GM19239 (cell line): ENCODE measurements around the gene JRKL.
A peak's percentile ranks its signal among the peaks of the same experiment; 100 is the strongest.

ENCODE experiments used
- DNase-seq: peaks from one replicate; pipeline ENCODE4 v3.0.0; 2011; ENCODE audit warnings: low spot score; ENCODE audit not compliant: insufficient read length
- FAIRE-seq: peaks from 2 replicates; lab custom pipeline; 2011; peaks lifted over from hg19 to GRCh38; lab: Jason Lieb, UNC

Gene JRKL

DNA sequence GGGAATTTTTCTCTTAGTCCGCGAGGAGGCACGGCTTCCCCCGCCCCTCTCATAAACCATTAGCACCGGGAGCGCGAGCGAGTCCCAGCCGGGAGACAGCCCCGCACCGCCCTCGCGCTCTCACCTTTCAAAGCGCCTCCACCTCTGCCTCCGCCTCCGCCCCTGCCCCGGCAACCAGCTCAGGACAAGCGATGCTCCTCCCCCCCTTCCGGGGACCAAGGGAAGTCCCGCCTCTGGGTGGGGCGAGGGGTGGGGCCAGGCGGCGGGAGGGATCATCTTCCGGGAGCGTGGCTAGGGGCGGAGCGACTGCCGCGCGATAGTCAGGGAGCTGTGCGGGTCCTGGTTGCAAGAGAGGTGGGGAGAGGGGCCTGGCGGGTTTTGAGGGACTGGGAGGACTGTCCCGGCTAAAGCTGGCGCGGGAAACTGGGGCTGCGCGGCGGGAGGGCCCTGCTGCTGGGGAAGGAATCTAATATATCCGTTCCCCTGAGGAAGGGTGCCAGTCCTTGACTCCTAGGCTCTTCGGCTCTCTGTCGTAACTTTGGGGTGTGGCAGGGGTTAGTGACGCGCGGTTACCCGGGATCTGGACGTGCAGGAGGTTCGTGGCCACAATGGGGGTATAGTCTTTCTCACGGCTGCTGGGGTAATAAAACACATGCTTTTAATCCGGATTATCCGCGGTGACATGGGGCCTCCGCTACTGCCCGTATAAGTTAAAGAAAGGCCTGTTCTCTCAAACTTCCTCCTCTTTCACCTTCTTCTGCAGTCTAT is at the start of gene JRKL, which contains the start of gene CCDC82:
JRKL (plus strand) TSS at position 294 of the 768 bp plus-strand sequence. CDS start 637 bp downstream, outside the sequence.
CCDC82 (minus strand) TSS at position 193 of the 768 bp plus-strand sequence. CDS start 5,165 bp downstream, outside the sequence.
- DNase-seq (peak; percentile 75), FAIRE-seq (peak; percentile 92)

DNA sequence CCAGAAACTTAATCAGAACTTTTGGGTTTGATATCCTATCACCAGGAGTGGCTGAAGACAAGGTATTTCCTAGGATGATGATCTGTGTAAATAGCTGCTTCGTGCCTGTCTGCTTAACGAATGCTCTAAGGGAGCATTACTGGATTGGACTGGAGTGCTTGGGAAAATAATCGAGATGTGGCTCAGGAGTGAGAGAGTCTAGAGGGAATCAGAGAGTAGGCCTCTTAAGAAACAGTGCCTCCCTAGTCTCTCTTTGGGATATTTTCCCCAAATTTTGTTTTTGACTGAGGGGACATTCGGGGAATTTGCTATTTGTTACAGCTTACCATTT is 49.3 kb upstream of the JRKL start:
- FAIRE-seq: no peak
- DNase-seq: no peak

DNA sequence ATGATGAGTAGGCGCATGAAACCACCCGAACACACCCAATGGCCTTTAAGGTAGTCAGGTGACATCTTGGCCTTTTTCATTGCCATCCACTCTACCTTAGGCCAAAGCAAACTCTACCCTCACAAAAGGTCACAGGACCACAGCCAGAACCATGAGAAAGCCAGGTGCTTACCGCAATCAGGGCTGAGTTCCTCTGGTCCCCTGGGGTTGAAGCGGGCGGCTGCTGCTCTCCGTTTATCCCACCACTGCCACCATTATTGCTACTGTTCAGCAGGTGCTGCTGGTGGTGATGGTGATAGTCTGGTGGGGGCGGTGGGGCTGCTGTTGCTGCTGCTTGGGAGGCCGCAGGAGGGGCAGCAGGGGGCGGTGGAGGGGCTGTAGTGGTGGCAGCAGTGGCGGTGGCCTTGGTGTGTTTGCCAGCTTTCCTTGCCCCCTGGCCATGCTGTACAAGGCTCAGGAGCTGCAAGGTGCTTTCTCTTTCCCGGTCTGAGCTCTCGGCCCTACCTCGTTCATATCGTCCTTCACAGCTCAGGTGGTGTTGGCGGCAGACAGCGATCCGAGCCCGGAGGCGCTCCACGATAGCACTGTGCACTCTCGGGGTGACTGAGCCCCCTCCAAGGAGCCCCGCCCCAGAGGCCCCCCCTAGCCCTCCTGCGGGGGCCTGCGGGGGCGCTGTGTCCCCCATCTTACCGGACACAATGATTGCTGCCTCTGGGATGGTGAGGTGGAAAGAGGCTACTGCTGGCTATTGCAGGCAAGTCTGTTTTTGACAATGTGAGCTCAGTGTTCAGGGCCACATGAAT is 48.4 kb upstream of the JRKL start:
- peak; percentile 42 for FAIRE-seq

DNA sequence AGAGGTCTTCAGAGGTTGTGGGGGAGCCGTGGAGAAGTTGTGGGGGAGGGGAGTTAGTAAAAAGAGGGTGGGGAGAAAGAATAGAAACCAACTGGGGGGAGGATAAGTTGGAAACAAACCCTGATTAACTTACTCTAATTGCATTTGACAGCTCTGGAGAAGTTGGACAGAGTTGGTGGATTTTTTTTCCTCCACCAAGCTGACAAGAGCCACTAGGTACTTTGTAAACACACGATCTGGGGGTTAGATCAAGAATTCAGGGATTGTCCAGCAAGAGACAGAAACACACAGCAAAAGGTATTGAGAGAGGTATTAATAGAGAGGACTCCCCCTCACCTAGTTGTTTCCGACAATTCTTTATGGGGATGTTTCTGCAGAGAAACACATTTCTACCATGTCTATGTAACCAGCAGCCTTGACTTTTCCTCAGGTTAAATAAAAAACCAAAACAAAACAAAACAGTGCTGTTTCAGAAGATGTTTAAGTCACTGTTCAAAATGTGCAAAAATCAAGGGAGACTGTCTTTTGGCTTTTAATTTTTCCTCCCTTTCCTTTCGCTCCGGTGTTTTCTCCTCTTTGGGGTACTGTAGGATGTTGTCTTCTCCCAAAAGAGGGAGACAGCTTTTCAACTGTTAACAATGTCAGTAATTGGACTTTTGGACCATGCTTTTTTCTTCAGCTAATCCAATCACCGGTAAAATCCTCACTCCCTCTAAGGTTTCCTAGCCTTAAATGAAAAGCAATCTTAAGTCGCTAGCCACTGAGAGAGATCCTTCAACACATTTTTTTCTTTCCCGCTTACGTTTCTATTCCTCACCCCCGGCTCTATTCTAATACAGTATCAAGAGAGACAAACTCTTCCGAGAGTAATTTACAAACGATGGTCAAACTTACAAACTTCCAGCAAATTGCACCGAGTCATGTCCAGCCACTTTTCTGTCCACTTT is 47.5 kb upstream of the JRKL start:
- DNase-seq: no peak
- FAIRE-seq: peak; percentile 68

More for the DNA sequence above, 48.4 kb upstream of the JRKL start:
- no peak for DNase-seq

DNA sequence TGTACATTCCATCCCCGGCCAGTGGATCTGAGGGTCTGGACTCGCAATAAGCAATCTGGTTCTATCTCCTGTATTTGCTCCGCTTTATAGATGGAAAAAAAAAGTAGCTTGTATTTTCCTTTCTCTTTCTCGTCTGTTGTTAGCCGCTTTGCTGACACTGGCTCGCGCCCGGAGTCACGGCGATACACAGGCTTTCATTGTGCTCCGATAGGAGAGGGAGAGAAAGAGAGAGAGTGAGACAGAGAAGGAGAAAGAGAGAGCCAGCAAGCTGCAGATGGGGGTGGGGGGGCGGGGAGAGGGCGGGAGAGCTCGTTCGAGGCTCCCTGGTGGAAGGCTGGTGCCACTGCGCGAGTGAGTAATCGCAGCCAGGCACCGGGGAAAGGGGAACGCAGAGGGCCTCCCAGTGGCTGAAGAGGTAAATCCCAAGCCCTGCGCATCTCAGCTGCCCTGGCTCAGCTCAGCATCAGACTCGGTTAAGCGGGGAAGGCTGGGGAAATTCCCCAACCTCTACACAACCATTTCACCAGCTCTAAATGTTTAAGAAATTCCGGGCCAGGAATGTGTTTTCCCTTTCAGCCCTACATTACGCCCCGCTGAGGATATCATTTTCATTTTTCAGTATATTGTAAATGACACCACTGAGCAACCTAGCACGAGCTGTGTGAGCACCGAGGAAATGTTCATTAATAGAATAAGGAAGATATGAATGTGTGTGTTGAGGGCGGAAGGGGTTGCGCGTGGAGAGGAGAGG is 46.7 kb upstream of the JRKL start, which contains the start of gene MAML2:
MAML2 (minus strand) TSS at position 235 of the 751 bp plus-strand sequence. CDS start 1,300 bp downstream, outside the sequence.
- peak; percentile 65 for FAIRE-seq
- peak; percentile 78 for DNase-seq

DNA sequence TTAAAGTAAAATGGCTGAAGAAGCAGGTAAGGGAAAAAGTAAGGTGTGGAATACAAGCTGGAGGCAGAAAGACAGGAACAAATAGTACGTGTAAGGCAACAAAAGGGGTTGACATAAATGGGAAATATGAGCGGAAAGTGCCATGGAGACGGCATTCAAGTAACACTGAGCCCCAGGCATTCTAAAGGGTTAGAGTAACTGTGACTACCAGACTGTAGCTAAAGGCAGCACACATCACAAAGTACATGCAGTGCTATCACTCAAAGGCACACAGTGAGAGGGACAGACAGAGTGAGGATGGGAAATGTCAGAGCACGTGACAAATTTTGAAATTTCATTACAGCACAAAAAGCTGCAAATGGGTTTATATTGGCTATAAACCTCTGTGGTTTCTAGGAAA is 33.0 kb upstream of the JRKL start:
- no peak for DNase-seq
- no peak for FAIRE-seq

DNA sequence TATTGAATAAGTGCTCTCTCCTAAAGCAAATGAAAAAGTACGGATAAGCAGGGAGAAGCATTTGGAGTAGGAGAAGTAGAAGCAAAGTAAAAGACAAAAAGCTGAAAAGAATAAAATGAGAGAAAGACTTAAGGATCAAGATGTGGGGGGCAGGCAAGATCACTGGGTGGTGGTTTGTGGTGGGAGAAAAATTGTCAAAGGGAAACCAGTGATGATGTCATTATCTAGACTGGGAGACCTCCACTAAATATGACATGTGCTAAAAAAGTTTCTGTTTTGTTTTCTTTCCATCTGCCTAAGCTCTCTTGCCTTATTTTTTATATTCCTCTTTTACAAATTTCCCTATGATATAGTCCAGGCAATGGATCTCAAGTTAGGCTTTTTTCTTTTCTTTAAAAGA is 32.0 kb upstream of the JRKL start:
- DNase-seq (no peak), FAIRE-seq (peak; percentile 35)

DNA sequence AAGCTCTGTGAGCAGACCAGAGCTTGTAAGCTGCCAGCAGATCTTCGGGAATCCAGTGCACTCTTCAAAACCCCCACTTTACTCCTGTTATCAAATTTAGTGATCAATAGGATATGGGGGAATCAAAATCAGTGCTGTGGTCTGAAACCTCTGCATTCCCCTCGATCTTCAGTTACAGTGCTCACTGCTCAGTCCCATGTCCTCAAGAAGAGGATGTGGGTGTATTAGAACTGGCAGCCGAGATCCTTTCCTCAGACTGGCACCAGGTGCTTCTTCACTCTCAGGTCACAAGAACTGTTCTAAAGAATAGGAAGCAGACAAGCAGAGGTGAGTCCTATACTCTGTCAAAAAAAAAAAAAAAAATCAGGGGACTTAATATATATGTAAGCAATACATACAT is 31.5 kb upstream of the JRKL start:
- FAIRE-seq: no peak
- no peak for DNase-seq

DNA sequence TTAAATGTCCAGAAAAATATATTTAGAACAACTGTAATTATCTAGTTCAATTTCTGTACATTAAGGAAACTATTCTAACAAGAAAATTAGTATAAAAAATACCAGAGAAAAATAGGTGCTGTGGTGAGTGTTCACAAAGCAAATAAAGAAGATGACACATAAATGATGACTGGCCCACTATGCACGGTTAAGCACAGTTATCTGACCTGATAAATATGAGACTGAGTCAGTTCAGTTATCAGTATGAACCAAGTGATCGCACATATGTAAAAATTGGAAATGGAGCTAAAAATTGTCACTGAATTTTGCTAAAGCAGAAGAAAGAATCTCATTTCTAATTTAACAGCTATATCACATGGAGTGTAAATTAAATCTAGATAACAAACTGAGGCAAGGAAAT is 28.0 kb upstream of the JRKL start:
- FAIRE-seq (no peak), DNase-seq (no peak)

DNA sequence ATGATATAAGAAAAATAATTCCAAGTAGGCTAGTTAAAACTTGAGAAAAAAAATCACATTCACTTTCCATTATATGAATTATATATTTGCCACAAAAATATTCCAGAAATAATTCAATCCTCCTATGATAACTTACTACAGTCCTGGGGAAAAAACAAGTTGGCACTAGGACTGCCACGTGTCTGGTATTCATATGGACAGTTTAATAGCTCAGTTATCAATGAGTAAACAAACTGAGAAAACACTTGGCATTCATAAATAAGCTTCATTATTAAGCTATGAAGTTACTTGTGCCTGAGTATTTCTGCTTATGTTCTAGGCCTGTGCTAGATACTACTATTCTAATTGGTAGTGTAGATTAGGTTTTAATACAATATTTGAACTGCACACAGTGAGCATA is 24.3 kb upstream of the JRKL start:
- FAIRE-seq (no peak), DNase-seq (no peak)

DNA sequence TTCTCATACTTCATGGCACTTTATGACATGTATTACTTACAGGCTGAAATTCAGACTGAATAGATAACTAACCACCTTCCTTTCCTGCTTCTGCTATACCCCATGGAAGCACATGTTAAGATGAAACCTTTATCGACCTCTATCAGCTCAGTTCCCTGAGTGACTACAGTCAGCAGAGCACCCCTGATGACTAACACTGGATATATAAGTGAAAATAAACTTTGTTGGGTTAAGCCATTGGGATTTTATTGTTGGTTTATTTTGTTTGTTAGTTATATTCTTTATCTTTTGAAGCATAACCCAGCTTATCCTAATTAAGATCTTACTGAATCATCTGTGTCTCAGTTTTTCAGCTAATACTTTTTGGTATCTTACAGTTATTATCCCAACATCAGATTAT is 23.8 kb upstream of the JRKL start:
- FAIRE-seq (peak; percentile 69), DNase-seq (no peak)

DNA sequence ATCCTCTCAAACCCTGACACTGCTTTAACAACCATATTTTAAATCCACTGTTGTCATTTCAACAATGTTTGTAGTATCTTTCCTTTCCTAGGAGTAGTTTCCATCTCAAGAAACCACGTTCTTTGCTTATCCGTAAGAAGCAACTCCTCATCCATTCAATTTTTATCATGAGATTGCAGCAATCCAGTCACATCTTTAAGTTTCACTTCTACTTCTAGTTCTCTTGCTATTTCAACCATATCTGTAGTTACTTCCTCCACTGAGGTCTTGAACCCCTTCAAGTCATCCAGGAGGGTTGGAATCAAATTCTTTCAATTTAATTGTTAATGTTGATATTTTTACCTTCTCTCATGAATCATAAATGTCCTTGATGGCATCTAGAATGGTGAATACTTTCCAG is 22.5 kb upstream of the JRKL start:
- FAIRE-seq (peak; percentile 14), DNase-seq (no peak)

DNA sequence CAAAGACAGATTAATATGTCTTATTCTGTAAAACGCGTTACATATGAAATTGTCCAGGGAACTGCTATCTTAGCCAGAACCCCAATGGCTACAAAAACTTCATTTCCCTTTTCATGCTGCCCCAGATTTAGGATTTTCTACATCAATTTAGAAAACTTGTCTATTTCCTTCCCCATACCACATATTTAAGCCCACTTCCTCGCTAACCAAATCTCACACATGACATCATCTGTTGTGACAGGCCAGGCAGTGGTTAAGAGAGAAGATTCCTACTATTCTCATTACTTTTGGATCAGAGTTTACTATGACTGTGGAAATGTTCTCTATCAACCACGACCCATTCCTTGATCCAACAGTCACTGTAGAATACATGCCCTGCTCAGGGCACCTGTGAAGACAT is 16.0 kb upstream of the JRKL start:
- FAIRE-seq: no peak
- DNase-seq: no peak

DNA sequence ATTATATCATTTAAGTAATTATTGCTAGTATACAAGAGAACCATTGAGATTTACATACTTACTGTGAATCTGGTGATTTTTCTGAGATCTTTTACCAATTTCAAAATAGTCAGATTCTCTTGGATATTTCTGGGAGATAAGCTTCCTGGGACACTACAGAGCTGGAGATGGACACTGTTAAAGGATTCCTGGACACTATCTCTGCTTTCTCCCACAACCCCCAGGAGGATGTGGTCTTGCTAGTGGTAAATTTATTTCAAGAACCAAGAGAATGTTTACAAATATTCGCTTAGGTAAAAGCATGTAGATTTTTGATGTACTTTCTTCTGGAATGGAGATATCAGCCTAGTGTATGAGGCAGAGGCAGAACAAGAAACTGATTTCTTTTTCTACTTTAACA is 13.0 kb upstream of the JRKL start:
- no peak for DNase-seq

DNA sequence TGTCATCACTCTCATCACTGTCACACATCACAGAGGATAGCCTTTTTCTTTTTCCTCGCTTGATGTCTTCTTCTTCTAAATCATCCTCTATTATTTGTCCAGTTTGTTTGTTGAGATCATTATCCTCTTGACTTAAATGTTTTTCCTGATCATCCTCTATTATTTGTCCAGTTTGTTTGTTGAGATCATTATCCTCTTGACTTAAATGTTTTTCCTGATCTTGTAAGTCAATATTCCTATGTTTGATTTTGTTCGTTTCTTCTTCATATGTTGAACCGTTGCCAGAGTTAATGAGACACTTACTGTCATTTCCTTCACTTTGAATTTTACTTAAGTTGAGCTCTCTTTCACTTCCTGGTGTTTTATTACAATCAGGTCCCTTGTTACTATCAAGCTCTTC is 5.7 kb upstream of the JRKL start:
- DNase-seq (no peak), FAIRE-seq (peak; percentile 28)

More for the DNA sequence above, 13.0 kb upstream of the JRKL start:
- FAIRE-seq: no peak

DNA sequence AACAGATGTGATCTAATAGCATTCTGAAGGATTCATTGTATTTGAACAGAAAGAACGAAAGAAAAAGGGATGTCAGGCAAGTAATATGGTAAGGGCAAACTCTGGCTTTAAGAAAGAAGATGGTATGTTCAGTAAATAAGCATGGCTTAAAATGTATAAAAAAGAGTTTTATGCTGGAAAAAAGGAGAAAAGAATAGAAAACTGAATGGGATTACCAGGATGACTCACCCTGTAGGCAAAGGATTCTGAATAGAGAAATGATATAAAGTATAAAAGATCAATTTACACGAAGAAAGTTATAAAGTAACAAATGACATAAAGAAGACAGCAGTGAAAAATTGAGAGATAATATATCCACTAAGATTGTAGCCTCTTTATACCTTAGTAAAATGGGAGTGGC is 4.6 kb upstream of the JRKL start:
- FAIRE-seq (no peak), DNase-seq (no peak)

DNA sequence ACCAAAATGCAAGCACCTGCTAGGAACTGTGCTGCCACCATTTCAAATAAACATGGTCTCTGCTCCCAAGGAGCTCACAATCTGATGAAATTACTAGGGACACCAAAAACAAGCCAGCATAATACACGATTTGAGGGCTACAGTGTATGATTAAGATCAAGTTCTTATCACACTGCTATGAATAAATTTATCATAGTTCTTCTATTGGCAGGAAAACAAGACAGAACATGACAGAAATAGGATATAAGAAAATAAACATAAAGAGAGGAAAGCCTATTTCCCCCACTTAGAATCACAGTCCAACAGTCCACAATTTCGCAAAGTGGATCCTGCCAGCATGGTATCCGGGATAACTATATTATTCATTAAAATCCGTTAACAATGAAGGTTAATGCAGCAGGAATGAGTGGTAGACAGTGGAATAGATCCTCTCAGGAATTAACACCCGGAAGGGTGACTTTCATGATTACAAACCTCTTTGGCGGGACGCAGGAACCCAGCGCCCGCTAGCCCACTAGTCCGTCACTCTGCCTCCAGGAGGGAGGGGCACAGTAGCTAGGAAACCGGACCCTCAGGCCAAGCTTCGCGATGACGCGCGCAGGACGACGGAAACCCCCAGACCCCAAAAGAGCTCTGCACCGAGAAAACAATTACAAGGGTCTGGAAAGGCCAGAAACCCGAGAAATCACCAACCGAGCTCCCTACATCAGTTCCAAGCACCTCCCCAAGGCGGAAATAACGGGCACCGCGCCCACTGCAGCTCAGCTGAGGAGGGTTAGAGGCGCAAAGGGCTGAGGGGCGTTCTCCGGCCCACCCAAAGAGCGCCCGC is 708 bp upstream of the JRKL start:
- peak; percentile 39 for FAIRE-seq
- peak; percentile 4 for DNase-seq

DNA sequence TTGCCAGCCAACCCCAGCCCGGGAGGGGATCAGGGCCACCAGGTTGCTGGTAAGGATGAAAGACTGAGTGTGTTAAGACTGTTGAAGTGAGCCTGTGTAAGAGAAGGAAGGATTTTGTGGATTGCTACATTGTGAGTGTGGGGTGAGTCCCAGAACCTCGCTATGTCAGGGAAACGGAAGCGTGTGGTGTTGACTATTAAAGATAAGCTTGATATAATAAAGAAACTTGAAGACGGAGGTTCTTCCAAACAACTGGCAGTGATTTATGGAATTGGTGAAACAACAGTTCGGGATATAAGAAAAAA is 627 bp downstream of the JRKL start:
- no peak for FAIRE-seq
- DNase-seq: no peak
